Measurements from ENCODE around the gene GZMA.
"Not testable (repeated sequence)": the region's sequence is repeated elsewhere in the genome, so short reads cannot be mapped to it uniquely, and the experiment has no call there.

The GZMA gene

DNA sequence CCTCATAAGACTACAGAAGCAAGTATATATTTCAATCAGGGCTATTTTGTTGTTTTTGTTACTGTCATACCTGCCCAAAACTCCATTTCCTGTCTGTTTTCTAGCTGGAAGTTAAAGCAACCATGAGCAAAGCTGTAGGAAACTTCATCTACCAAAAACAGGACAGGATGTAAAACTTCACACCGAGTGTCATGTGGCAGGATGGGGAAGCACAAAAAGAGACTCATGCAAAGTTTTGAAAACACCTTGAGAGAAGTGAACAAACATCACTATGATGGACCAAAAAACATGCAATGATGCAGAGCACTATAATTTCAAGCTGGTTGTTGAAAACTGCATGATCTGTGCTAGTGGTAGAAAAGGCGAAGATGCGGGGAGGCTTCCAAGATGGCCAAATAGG is 6.3 kb upstream of the GZMA start:
- TF ChIP-seq, protein P1, sequence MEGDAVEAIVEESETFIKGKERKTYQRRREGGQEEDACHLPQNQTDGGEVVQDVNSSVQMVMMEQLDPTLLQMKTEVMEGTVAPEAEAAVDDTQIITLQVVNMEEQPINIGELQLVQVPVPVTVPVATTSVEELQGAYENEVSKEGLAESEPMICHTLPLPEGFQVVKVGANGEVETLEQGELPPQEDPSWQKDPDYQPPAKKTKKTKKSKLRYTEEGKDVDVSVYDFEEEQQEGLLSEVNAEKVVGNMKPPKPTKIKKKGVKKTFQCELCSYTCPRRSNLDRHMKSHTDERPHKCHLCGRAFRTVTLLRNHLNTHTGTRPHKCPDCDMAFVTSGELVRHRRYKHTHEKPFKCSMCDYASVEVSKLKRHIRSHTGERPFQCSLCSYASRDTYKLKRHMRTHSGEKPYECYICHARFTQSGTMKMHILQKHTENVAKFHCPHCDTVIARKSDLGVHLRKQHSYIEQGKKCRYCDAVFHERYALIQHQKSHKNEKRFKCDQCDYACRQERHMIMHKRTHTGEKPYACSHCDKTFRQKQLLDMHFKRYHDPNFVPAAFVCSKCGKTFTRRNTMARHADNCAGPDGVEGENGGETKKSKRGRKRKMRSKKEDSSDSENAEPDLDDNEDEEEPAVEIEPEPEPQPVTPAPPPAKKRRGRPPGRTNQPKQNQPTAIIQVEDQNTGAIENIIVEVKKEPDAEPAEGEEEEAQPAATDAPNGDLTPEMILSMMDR (IDR thresholded peaks at IDR 0.05; ENCODE audit: low read depth, low read length), result no peak
- no peak overlapping the region for H3K4me3 ChIP-seq (replicated peaks in 1 of 2; ENCODE audit: low read depth in 2 of 2, low read length in 2 of 2)
- DNase-seq (ENCODE audit: low read depth in 2 of 2), result no peak

DNA sequence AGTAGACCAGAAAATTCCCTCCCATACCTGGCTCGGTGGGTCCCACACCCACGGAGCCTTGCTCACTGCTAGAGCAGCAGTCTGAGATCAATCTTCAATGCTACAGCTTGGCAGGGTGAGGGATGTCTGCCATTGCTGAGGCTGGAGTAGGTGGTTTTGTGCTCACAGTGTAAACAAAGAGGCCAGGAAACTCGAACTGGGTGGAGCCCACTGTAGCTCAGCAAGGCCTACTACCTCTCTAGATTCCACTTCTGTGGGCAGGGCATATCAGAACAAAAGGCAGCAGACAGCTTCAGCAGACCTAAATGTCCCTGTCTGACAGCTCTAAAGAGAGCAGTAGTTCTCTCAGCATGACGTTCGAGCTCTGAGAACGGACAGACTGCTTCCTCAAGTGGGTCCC is 5.6 kb upstream of the GZMA start:
- no peak for DNase-seq (ENCODE audit: low read depth in 2 of 2)
- TF ChIP-seq, protein P1 (IDR thresholded peaks at IDR 0.05; ENCODE audit: low read depth, low read length), result no peak
- no peak overlapping the region for H3K4me3 ChIP-seq (replicated peaks in 1 of 2; ENCODE audit: low read depth in 2 of 2, low read length in 2 of 2)

DNA sequence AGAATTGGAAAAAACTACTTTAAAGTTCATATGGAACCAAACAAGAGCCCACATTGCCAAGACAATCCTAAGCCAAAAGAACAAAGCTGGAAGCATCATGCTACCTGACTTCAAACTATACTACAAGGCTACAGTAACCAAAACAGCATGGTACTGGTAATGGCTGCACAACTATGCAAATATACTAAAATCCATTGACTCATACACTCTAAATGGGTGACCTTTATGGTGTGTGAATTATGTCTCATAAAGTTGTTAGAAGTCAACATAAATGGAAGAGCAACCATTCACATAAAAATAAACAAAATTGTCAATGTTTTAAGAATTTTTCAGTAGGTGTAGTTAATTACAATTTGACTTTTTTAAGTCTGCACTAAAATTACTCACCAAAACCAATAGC is 1.3 kb upstream of the GZMA start:
- H3K4me3 ChIP-seq (replicated peaks in 1 of 2; ENCODE audit: low read depth in 2 of 2, low read length in 2 of 2); DNase-seq (ENCODE audit: low read depth in 2 of 2): not testable (repeated sequence)

DNA sequence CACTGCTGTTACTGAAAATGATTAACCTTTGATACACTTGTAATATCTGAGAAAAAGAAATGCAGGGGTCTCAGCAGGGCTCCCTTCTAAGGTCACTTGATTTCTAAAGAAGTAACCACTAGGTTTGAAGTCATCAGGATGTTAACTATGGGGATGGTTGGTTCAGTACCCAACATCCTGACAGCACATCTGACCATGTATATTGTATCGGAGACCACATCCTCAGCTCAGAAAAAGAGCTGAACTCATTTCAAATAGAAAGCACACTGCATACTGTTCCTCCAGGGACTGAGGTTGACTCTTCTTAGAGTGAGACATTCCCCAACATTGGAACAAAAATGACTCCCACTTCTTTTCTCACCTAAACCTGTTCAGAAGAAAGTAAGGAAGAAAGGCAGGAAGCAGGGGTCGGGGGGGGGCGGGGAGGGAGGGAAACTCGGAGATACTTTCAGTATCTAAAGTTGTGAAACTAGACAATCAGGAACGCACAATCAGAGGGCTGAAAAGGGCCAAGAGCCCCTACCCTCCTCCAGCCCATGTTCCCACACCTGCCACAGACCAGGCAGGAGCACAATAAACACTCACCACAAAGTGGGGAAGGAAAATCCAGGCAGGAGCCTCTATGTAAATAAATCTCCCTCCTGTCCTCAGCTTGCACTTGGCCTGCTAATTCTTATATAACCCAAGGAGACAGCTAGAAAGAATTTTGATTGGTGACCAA is 730 bp upstream of the GZMA start:
- TF ChIP-seq, protein P1 (IDR thresholded peaks at IDR 0.05; ENCODE audit: low read depth, low read length), result no peak
- no peak overlapping the region for H3K4me3 ChIP-seq (replicated peaks in 1 of 2; ENCODE audit: low read depth in 2 of 2, low read length in 2 of 2)
- DNase-seq (ENCODE audit: low read depth in 2 of 2), result no peak

DNA sequence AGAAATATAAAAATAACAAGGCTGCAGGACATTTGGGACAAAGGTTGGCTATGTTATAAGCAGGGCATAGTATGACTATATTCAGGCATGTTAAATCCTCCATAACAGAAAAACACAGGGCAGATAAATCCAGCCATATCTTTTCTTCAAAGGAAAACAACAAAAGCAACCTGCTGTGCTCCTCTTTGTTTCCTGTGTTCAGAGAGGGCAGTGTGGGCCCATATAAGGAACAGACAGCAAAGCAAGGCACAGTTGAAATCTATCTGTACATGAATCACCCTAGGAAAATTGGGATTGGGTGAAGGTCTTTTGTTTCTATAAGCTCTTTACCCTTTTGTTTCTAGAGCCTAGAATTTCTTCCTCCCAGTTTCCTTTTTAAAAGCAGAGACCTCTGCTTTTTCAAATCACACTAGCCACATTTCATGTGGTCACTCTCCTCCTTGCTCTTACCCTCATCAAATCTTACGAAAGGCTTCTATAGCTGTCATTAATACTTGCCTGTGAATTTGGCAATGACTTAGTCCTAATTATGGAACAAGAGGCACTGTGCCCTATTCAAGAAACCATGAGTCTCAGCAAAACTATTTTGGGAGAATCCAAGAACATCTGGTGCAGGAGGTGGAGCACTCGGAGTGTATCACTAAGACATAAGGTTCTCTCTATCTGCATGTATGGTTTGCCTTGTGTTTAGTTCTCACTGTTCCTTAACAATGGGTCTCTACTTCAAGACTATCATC is 1.8 kb downstream of the GZMA start:
- TF ChIP-seq, protein P1 (IDR thresholded peaks at IDR 0.05; ENCODE audit: low read depth, low read length), result no peak
- H3K4me3 ChIP-seq (replicated peaks in 1 of 2; ENCODE audit: low read depth in 2 of 2, low read length in 2 of 2), result no peak overlapping the region
- no peak for DNase-seq (ENCODE audit: low read depth in 2 of 2)

DNA sequence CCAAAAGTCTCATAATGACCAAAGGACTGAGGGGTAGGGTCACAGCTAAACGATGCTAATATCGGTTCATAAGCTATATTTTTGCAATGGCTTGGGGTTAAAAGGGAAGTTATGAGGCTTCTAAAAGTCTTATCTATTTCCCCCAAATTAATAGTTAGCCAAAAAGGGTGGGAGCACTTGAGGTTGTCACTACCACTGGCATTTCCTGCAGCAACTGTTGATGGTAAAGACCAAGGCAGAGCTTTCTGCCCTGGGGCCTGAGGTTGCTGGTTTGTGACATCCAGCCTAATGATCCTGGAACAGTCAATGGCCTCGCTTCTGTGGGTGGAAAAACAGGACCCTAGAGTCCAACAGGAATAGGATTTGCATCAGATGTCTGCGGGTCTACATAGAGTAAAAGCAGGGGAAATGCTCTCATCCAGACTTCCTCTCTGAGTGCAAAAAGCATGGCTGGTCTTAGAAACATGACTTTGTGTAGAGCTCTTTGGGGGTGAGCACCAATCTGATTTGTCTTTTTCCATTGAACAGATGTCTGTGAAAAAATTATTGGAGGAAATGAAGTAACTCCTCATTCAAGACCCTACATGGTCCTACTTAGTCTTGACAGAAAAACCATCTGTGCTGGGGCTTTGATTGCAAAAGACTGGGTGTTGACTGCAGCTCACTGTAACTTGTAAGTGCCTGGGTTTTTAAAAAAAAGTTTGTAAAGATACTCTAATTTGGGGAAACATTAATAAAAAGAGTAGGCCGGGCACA is 2.7 kb downstream of the GZMA start:
- TF ChIP-seq, protein P1 (IDR thresholded peaks at IDR 0.05; ENCODE audit: low read depth, low read length), result no peak
- no peak overlapping the region for H3K4me3 ChIP-seq (replicated peaks in 1 of 2; ENCODE audit: low read depth in 2 of 2, low read length in 2 of 2)

DNA sequence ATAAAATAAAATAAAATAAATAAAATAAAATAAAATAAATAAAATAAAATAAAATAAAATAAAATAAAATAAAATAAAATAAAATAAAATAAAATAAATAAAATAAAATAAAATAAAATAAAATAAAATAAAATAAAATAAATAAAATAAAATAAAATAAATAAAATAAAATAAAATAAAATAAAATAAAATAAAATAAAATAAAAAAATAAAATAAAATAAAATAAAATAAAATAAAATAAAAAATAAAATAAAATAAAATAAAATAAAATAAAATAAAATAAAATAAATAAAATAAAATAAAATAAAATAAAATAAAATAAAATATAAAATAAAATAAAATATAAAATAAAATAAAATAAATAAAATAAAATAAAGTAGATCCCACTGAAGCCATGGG is 3.5 kb downstream of the GZMA start:
- DNase-seq (ENCODE audit: low read depth in 2 of 2); H3K4me3 ChIP-seq (replicated peaks in 1 of 2; ENCODE audit: low read depth in 2 of 2, low read length in 2 of 2): not testable (repeated sequence)

More for the DNA sequence above, 2.7 kb downstream of the GZMA start:
- no peak for DNase-seq (ENCODE audit: low read depth in 2 of 2)
